Suprapubic skin (tissue), 4 donors: ENCODE results near the gene H2AZ1.

Source experiments
- EP300 ChIP-seq: sonication (generic); formaldehyde crosslinking; IDR thresholded peaks from one replicate; pipeline ENCODE4 v1.6.1; 2017; ENCODE audit warnings: antibody characterized with exemption
- POLR2A ChIP-seq, 2 donors: fragments of 450-650 bp; IDR thresholded peaks; one replicate each; pipeline ENCODE4 v1.6.1; 2017; ENCODE audit warnings: antibody characterized with exemption in 2 of 2, mild to moderate bottlenecking in 2 of 2, moderate library complexity in 2 of 2
- POLR2AphosphoS5 ChIP-seq, 3 donors: sonication (generic); formaldehyde crosslinking; IDR thresholded peaks; one replicate each; pipeline ENCODE4 v1.6.1; 2017; ENCODE audit warnings: antibody characterized with exemption in 3 of 3
- TF ChIP-seq, protein P1 (sequence below), 2 donors: fragments of 200-600 bp in 1 of 2; fragments of 450-650 bp in 1 of 2; sonication (generic) in 1 of 2; IDR thresholded peaks; one replicate each; pipeline ENCODE4 v1.5.1; 2016 to 2019; ENCODE audit warnings: antibody characterized with exemption in 2 of 2, mild to moderate bottlenecking in 1 of 2, moderate library complexity in 1 of 2

DNA sequence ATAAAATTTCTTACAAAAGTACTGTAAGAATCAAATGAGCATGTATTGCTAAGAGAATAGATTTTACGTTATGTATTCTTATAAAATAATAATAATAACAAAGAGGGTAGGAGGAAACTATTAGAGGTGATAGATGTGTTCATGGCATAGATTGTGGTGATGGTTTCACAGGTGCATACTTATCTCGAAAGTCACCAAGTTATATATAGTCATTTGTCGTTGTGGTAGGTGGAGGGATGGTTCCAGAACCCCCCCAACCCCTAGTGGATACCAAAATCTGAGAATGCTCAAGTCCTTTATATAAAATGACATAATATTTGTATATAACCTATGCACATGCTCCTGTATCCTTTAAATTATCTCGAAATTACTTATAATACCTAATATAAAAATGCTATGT, 36.7 kb upstream of the H2AZ1 start:
- TF ChIP-seq POLR2AphosphoS5 (IDR thresholded peaks at IDR 0.05) (no peak), POLR2A (IDR thresholded peaks at IDR 0.05) (no peak), EP300 (no peak)
- TF ChIP-seq, protein P1, sequence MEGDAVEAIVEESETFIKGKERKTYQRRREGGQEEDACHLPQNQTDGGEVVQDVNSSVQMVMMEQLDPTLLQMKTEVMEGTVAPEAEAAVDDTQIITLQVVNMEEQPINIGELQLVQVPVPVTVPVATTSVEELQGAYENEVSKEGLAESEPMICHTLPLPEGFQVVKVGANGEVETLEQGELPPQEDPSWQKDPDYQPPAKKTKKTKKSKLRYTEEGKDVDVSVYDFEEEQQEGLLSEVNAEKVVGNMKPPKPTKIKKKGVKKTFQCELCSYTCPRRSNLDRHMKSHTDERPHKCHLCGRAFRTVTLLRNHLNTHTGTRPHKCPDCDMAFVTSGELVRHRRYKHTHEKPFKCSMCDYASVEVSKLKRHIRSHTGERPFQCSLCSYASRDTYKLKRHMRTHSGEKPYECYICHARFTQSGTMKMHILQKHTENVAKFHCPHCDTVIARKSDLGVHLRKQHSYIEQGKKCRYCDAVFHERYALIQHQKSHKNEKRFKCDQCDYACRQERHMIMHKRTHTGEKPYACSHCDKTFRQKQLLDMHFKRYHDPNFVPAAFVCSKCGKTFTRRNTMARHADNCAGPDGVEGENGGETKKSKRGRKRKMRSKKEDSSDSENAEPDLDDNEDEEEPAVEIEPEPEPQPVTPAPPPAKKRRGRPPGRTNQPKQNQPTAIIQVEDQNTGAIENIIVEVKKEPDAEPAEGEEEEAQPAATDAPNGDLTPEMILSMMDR (IDR thresholded peaks at IDR 0.05): no peak
